Gastrocnemius medialis (tissue), 4 donors: ENCODE measurements around the gene ARV1.

Source experiments
- CTCF ChIP-seq, 5 experiments: fragments of 450-650 bp in 3 of 5; fragments of 200-600 bp in 2 of 5; sonication (generic) in 2 of 5; IDR thresholded peaks in 4 of 5; conservative IDR thresholded peaks in 1 of 5; 1 replicate in 4 of 5; 2 replicates in 1 of 5; pipeline ENCODE4 v1.5.1; 2016 to 2019; ENCODE audit warnings: antibody characterized with exemption in 5 of 5, mild to moderate bottlenecking in 3 of 5, moderate library complexity in 3 of 5
- POLR2A ChIP-seq, 2 donors: fragments of 450-650 bp; IDR thresholded peaks; one replicate each; pipeline ENCODE4 v1.6.1; 2017; ENCODE audit warnings: antibody characterized with exemption in 2 of 2, mild to moderate bottlenecking in 2 of 2, moderate library complexity in 2 of 2

GRCh38 chr1:231035799-231036198, 56.9 kb downstream of the ARV1 start:
- TF ChIP-seq CTCF (IDR thresholded peaks at IDR 0.05 in 4 of 5, conservative IDR thresholded peaks at IDR 0.05 in 1 of 5) (no peak), POLR2A (IDR thresholded peaks at IDR 0.05) (no peak)
